GM18868 (cell line): ENCODE measurements around the gene TMPRSS13.
"Not testable (repeated sequence)": the region's sequence is repeated elsewhere in the genome, so short reads cannot be mapped to it uniquely, and the experiment has no call there.

Source experiments
- ATAC-seq: cut with Tn5 transposase; IDR thresholded peaks from one replicate; pipeline ENCODE4 v1.9.1; 2021; ENCODE audit warnings: mild to moderate bottlenecking, moderate library complexity; ENCODE audit not compliant: unreplicated experiment

The TMPRSS13 gene

GRCh38 chr11:117929142-117929915 lies at the start of gene TMPRSS13:
TSS of gene TMPRSS13 (minus strand) at chr11:117929402. CDS start at chr11:117929307, 95 bp downstream.
- ATAC-seq = no peak

- no peak for ATAC-seq
Observed at GRCh38 chr11:117978991-117979390, 49.8 kb upstream of the TMPRSS13 start.

GRCh38 chr11:117978291-117978910 lies 49.2 kb upstream of the TMPRSS13 start:
- ATAC-seq = not testable (repeated sequence)

GRCh38 chr11:117977612-117978264 lies 48.5 kb upstream of the TMPRSS13 start:
- ATAC-seq = not testable (repeated sequence)

GRCh38 chr11:117977029-117977428 lies 47.8 kb upstream of the TMPRSS13 start:
- no peak for ATAC-seq

GRCh38 chr11:117976445-117976844 lies 47.2 kb upstream of the TMPRSS13 start:
- ATAC-seq = no peak

GRCh38 chr11:117973503-117973860 lies 44.3 kb upstream of the TMPRSS13 start:
- no peak for ATAC-seq

GRCh38 chr11:117972629-117973502 lies 43.7 kb upstream of the TMPRSS13 start:
- no peak for ATAC-seq

GRCh38 chr11:117972044-117972443 lies 42.8 kb upstream of the TMPRSS13 start:
- ATAC-seq = no peak

GRCh38 chr11:117970400-117971024 lies 41.3 kb upstream of the TMPRSS13 start:
- no peak for ATAC-seq

GRCh38 chr11:117969160-117969991 lies 40.2 kb upstream of the TMPRSS13 start:
- no peak for ATAC-seq

GRCh38 chr11:117966908-117967307 lies 37.7 kb upstream of the TMPRSS13 start:
- no peak for ATAC-seq

- no peak for ATAC-seq
Observed at GRCh38 chr11:117962826-117963225, 33.6 kb upstream of the TMPRSS13 start.

GRCh38 chr11:117961896-117962295 lies 32.7 kb upstream of the TMPRSS13 start:
- ATAC-seq = no peak

- ATAC-seq = no peak
Observed at GRCh38 chr11:117960406-117960805, 31.2 kb upstream of the TMPRSS13 start.

GRCh38 chr11:117959438-117960149 lies 30.4 kb upstream of the TMPRSS13 start:
- no peak for ATAC-seq

GRCh38 chr11:117958949-117959348 lies 29.7 kb upstream of the TMPRSS13 start:
- no peak for ATAC-seq

- ATAC-seq = no peak
Observed at GRCh38 chr11:117953024-117953671, 23.9 kb upstream of the TMPRSS13 start.
